Uterus (tissue), 4 donors: ENCODE measurements around the gene PKD1. TPM values are rescaled to one million over a fixed set of nuclear protein-coding genes. Genes with fewer than 3 reads are reported as not detected.

ENCODE experiments used
- DNase-seq, 2 donors: peaks; one replicate each; pipeline ENCODE4 v3.0.0-alpha.2; 2019 to 2020
- H3K27ac ChIP-seq, 2 donors: fragments of 200-600 bp; sonication (generic); 1 replicate in 1 of 2; 2 replicates in 1 of 2; pipeline ENCODE4 v1.5.1; 2016 to 2018
- H3K27me3 ChIP-seq, 2 donors: fragments of 200-600 bp; sonication (generic); one replicate each; pipeline ENCODE4 v1.5.1; 2018 to 2019; ENCODE audit warnings: control low read depth in 1 of 2
- H3K36me3 ChIP-seq, 2 donors: fragments of 200-600 bp; sonication (generic); one replicate each; pipeline ENCODE4 v1.5.1; 2019; ENCODE audit warnings: control low read depth in 1 of 2
- H3K4me1 ChIP-seq, 2 donors: fragments of 200-600 bp; sonication (generic); one replicate each; pipeline ENCODE4 v1.5.1; 2018 to 2019; ENCODE audit warnings: control low read depth in 1 of 2
- H3K4me3 ChIP-seq, 2 donors: fragments of 200-600 bp; sonication (generic); 1 replicate in 1 of 2; 2 replicates in 1 of 2; pipeline ENCODE4 v1.5.1; 2018 to 2019; ENCODE audit warnings: mild to moderate bottlenecking in 1 of 2
- H3K9me3 ChIP-seq, 2 donors: fragments of 200-600 bp; sonication (generic); one replicate each; pipeline ENCODE4 v1.5.1; 2019; ENCODE audit warnings: control low read depth in 1 of 2
- CTCF ChIP-seq, 4 experiments: fragments of 200-600 bp in 2 of 4; fragments of 450-650 bp in 2 of 4; sonication (generic) in 2 of 4; IDR thresholded peaks; one replicate each; pipeline ENCODE4 v1.5.1; 2016 to 2019; ENCODE audit warnings: antibody characterized with exemption in 4 of 4, mild to moderate bottlenecking in 2 of 4, moderate library complexity in 1 of 4
- POLR2A ChIP-seq, 2 donors: fragments of 450-650 bp; IDR thresholded peaks; one replicate each; pipeline ENCODE4 v1.6.1; 2016; ENCODE audit warnings: antibody characterized with exemption in 2 of 2, mild to moderate bottlenecking in 1 of 2, moderate library complexity in 1 of 2
- intact Hi-C: fragments of 100-400 bp; cut with DNase I; formaldehyde crosslinking; loops from one replicate; pipeline ENCODE4 v1.15.1; 2023; ENCODE audit warnings: low total_unique reads
- total RNA-seq, 4 donors: library from RNA; depleted of rRNA in 3 of 4; stranded (reverse); fragments of >200 nt in 3 of 4; gene quantifications; one replicate each; pipeline versions ENCODE4 v1.1.0 to v1.2.4, GENCODE V29; 2014 to 2023
- donor health status: DM: yes; HTN: yes; CAD: no.

Gene PKD1
- total RNA-seq, 4 donors from 2014 or later: 149 to 383 (median 197) TPM

GRCh38 chr16:2090481-2090776 lies 45.3 kb downstream of the PKD1 start:
- no peak overlapping the region for H3K27ac ChIP-seq
- H3K9me3 ChIP-seq: no peaks in the 10 kb centered on the region
- TF ChIP-seq POLR2A (IDR thresholded peaks at IDR 0.05) (no peak), CTCF (IDR thresholded peaks at IDR 0.05) (no peak)
- no peaks in the 10 kb centered on the region for H3K4me1 ChIP-seq
- intact Hi-C loops: no loop called here
- H3K36me3 ChIP-seq: no peaks in the 10 kb centered on the region
- H3K27me3 ChIP-seq: no peaks in the 10 kb centered on the region
- no peak overlapping the region for H3K4me3 ChIP-seq
- DNase-seq: no peak

GRCh38 chr16:2089706-2090480 lies 45.8 kb downstream of the PKD1 start:
- Histone ChIP-seq H3K9me3 (no peaks in the 10 kb centered on the region), H3K36me3 (no peaks in the 10 kb centered on the region), H3K4me1 (no peaks in the 10 kb centered on the region), H3K27me3 (no peaks in the 10 kb centered on the region), H3K27ac (no peak overlapping the region), H3K4me3 (no peak overlapping the region)
- intact Hi-C loops: no loop called here
- TF ChIP-seq CTCF (IDR thresholded peaks at IDR 0.05): no peak
- no peak for TF ChIP-seq POLR2A (IDR thresholded peaks at IDR 0.05)
- DNase-seq: no peak

DNA sequence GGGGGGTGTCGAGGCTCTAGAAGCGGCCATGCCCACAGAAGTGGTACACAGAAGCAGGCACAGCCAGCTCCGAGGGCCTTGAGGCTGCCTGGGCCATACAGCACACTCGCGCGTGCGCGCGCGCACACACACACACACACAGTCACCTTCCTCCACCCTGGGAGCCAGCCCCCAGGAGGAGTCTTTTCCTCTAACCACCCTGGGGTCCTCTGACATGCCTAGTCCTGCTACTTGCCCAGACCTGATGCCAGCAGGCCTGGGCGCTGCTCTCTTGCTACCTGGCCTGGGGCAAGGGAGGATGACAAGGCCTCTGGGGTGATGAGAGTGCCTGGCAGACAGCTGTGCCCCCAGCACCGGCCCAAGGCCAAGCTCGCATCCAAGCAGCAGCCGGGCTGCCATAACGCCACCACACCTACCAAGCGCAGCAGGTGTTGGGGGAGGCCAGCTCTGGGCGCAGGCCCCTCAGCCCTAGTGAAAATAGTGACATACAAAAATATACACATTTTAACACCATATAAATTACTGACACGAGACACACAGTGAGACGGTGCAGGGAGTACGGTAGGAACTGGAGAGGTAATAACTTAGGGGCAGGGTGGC lies 46.8 kb downstream of the PKD1 start:
- TF ChIP-seq CTCF (IDR thresholded peaks at IDR 0.05) (no peak), POLR2A (IDR thresholded peaks at IDR 0.05) (no peak)
- no peak overlapping the region for H3K4me3 ChIP-seq
- intact Hi-C loops: no loop called here
- DNase-seq: no peak
- no peaks in the 10 kb centered on the region for H3K4me1 ChIP-seq
- H3K9me3 ChIP-seq: no peaks in the 10 kb centered on the region
- no peak overlapping the region for H3K27ac ChIP-seq
- H3K36me3 ChIP-seq: no peaks in the 10 kb centered on the region
- no peaks in the 10 kb centered on the region for H3K27me3 ChIP-seq

DNA sequence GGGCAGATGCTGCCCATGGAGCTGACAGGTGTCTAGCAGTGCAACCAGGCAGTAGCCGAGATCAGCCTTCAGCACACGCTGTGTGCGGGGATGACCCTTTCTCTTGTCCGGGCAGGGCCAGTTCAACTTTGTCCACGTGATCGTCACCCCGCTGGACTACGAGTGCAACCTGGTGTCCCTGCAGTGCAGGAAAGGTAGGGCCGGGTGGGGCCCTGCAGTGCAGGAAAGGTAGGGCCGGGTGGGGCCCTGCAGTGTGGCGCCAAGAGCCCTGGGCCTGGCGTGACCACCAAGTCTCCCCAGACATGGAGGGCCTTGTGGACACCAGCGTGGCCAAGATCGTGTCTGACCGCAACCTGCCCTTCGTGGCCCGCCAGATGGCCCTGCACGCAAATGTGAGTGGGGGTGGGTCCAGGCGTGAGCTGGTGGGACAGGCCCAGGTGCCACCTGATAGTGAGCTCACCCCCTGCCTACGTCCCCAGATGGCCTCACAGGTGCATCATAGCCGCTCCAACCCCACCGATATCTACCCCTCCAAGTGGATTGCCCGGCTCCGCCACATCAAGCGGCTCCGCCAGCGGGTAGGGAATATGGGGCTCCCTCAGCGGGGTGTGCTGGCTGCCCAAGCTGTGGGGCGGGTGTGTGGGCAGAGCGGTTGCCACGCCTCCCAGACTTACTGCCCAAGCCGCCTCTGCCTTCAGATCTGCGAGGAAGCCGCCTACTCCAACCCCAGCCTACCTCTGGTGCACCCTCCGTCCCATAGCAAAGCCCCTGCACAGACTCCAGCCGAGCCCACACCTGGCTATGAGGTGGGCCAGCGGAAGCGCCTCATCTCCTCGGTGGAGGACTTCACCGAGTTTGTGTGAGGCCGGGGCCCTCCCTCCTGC lies 47.7 kb downstream of the PKD1 start:
- H3K27me3 ChIP-seq: no peaks in the 10 kb centered on the region
- no peak overlapping the region for H3K4me3 ChIP-seq
- intact Hi-C loops: no loop called here
- no peak for DNase-seq
- TF ChIP-seq CTCF (IDR thresholded peaks at IDR 0.05): no peak
- no peak for TF ChIP-seq POLR2A (IDR thresholded peaks at IDR 0.05)
- H3K27ac ChIP-seq: no peak overlapping the region
- no peaks in the 10 kb centered on the region for H3K9me3 ChIP-seq
- no peaks in the 10 kb centered on the region for H3K4me1 ChIP-seq
- H3K36me3 ChIP-seq: no peaks in the 10 kb centered on the region
